A673 (cell line): ENCODE measurements around the gene AP3D1. TPM values are rescaled to one million over a fixed set of nuclear protein-coding genes. Genes with fewer than 3 reads are reported as not detected.

Experiments
- BruUV-seq: library from RNA; stranded (reverse); fragments of 400-500 nt; replicated peaks from 2 replicates; lab custom pipeline; 2021; lab: Mats Ljungman, UMichigan
- CTCF ChIA-PET: fragments of 300-600 bp; sonication (Branson Sonifier 250); formaldehyde crosslinking; loops from one replicate; lab custom pipeline; 2022; ENCODE audit warnings: antibody characterized with exemption; lab: Charles Lee
- POLR2A ChIA-PET: fragments of 300-600 bp; sonication (Branson Sonifier 250); formaldehyde crosslinking; loops from one replicate; lab custom pipeline; 2022; ENCODE audit warnings: antibody characterized with exemption; ENCODE audit not compliant: low non-redundant PET; lab: Charles Lee
- DNase-seq: peaks from one replicate; pipeline ENCODE4 v3.0.0-alpha.2; 2015; ENCODE audit warnings: low spot score
- H3K27ac ChIP-seq: fragments of 200-600 bp; sonication (generic); 2 replicates; pipeline ENCODE4 v1.5.1; 2016; ENCODE audit warnings: mixed run types, low read depth, mild to moderate bottlenecking, mixed read lengths, antibody characterized with exemption, low read length; ENCODE audit not compliant: poor library complexity, severe bottlenecking
- H3K27me3 ChIP-seq: fragments of 200-600 bp; sonication (generic); replicated peaks from 2 replicates; pipeline ENCODE4 v1.6.1; 2017; ENCODE audit warnings: mixed run types, low read depth, mild to moderate bottlenecking, mixed read lengths, antibody characterized with exemption, low read length; ENCODE audit not compliant: insufficient read depth, poor library complexity
- H3K36me3 ChIP-seq: fragments of 200-600 bp; sonication (generic); 2 replicates; pipeline ENCODE4 v1.6.1; 2016; ENCODE audit warnings: mixed run types, mild to moderate bottlenecking, mixed read lengths, antibody characterized with exemption, low read length; ENCODE audit not compliant: insufficient read depth, poor library complexity, severe bottlenecking
- H3K4me1 ChIP-seq: fragments of 200-600 bp; sonication (generic); 2 replicates; pipeline ENCODE4 v1.6.1; 2017; ENCODE audit warnings: mixed run types, mild to moderate bottlenecking, mixed read lengths, antibody characterized with exemption, low read length; ENCODE audit not compliant: insufficient read depth, poor library complexity, severe bottlenecking
- H3K4me3 ChIP-seq: fragments of 200-600 bp; sonication (generic); 2 replicates; pipeline ENCODE4 v1.5.1; 2016; ENCODE audit warnings: low read depth, mixed run types, mild to moderate bottlenecking, mixed read lengths, low read length; ENCODE audit not compliant: poor library complexity, severe bottlenecking
- H3K9me3 ChIP-seq: fragments of 200-600 bp; sonication (generic); 2 replicates; pipeline ENCODE4 v1.6.1; 2016; ENCODE audit warnings: mixed run types, low read depth, mild to moderate bottlenecking, mixed read lengths, antibody characterized with exemption, low read length; ENCODE audit not compliant: poor library complexity, severe bottlenecking
- CTCF ChIP-seq: fragments of 300-800, 200-600 bp; sonication (generic); conservative IDR thresholded peaks from 2 replicates; pipeline ENCODE4 v1.5.1; 2017; ENCODE audit warnings: low read depth, mild to moderate bottlenecking, antibody characterized with exemption, low read length, moderate library complexity, mixed read lengths
- EZH2 ChIP-seq: fragments of 200-600 bp; sonication (generic); IDR thresholded peaks from 2 replicates; pipeline ENCODE4 v1.6.1; 2017; ENCODE audit warnings: borderline replicate concordance, low read depth, mild to moderate bottlenecking, mixed read lengths, antibody characterized with exemption, low read length; ENCODE audit not compliant: poor library complexity, severe bottlenecking
- intact Hi-C: fragments of 100-400 bp; cut with micrococcal nuclease; formaldehyde crosslinking; loops from one replicate; pipeline ENCODE4 v1.10.0; 2022; ENCODE audit not compliant: unreplicated experiment
- total RNA-seq: library from RNA; stranded (reverse); gene quantifications from 2 replicates; pipeline ENCODE4 v1.2.3, GENCODE V29; 2021

The AP3D1 gene
- total RNA-seq, 1 experiment from 2014 or later, result 148 TPM

DNA sequence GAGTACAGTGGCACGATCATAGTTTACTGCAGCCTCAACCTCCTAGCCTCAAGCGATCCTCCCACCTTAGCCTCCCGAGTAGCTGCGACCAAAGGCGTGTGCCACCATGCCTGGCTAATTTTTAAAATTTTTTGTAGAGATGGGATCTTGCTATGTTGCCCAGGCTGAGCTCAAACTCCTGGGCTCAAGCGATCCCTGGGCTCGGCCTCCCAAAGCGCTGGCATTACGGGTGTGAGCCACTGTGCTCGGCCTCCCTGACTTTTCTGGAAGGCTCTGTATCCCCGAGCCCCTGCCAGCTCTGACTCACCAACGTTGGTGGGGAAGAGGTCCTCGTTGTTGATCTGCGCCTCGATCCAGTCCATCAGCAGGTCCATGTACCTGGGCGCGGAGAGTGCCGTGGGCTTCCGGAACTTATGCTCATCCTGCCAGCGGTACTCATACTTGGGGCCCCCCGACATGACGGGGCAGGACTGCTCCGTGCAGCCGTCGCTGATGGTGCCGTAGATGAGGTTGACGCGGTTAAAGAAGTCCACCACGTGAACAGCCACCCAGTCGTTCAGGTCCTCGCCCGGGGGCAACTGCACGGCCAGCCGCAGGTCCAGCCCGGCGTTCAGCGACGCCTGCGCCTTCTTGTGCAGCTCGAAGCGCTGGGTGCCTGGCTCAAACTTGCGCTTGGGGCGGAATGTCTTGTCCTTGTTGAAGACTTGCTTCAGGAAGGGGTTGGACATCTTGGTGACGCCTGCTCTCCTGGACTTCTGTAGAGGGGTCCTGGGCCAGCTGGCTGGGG lies 73.3 kb downstream of the AP3D1 start:
- H3K36me3 ChIP-seq, result peaks cover 24% of the 10 kb centered on the region
- BruUV-seq, result no TSS peak
- POLR2A ChIA-PET, result no interaction called here

GRCh38 chr19:2077398-2077797 lies 74.0 kb downstream of the AP3D1 start:
- Histone ChIP-seq H3K36me3 (peaks cover 30% of the 10 kb centered on the region), H3K27ac (no peak overlapping the region), H3K27me3 (no peaks in the 10 kb centered on the region), H3K9me3 (no peaks in the 10 kb centered on the region), H3K4me1 (no peaks in the 10 kb centered on the region), H3K4me3 (no peak overlapping the region)
- intact Hi-C loops, result no loop called here
- ChIA-PET POLR2A (no interaction called here), CTCF (no interaction called here)
- DNase-seq, result no peak
- BruUV-seq, result no TSS peak
- TF ChIP-seq EZH2 (no peak), CTCF (no peak)

More for the DNA sequence above, 73.3 kb downstream of the AP3D1 start:
- CTCF ChIA-PET, result no interaction called here
- Histone ChIP-seq H3K4me3 (no peak overlapping the region), H3K4me1 (no peaks in the 10 kb centered on the region), H3K27ac (no peak overlapping the region), H3K27me3 (no peaks in the 10 kb centered on the region), H3K9me3 (no peaks in the 10 kb centered on the region)
- TF ChIP-seq EZH2, result no peak
- no peak for TF ChIP-seq CTCF
- intact Hi-C loops, result no loop called here
- DNase-seq, result no peak

- no peaks in the 10 kb centered on the region for H3K27me3 ChIP-seq
- peaks cover 34% of the 10 kb centered on the region for H3K36me3 ChIP-seq
- CTCF ChIA-PET, result no interaction called here
- H3K4me1 ChIP-seq, result no peaks in the 10 kb centered on the region
- intact Hi-C loops, result no loop called here
- no peak overlapping the region for H3K4me3 ChIP-seq
- no peaks in the 10 kb centered on the region for H3K9me3 ChIP-seq
- no peak overlapping the region for H3K27ac ChIP-seq
- POLR2A ChIA-PET, result no interaction called here
- TF ChIP-seq EZH2 (no peak), CTCF (no peak)
- DNase-seq, result no peak
- BruUV-seq, result no TSS peak
These were observed 74.8 kb downstream of the AP3D1 start for GRCh38 chr19:2076526-2076944.
